Testis (tissue), 2 donors: Measurements from ENCODE around the gene ALKBH2.

ENCODE experiments used
- CTCF ChIP-seq, 3 experiments: fragments of 450-650 bp in 2 of 3; fragments of 200-600 bp in 1 of 3; sonication (generic) in 1 of 3; IDR thresholded peaks; one replicate each; pipeline ENCODE4 v1.5.1; 2016 to 2019; ENCODE audit warnings: antibody characterized with exemption in 3 of 3, mild to moderate bottlenecking in 2 of 3, moderate library complexity in 1 of 3
- POLR2A ChIP-seq: fragments of 450-650 bp; IDR thresholded peaks from one replicate; pipeline ENCODE4 v1.6.1; 2017; ENCODE audit warnings: antibody characterized with exemption, mild to moderate bottlenecking, moderate library complexity

- TF ChIP-seq POLR2A (no peak), CTCF (IDR thresholded peaks at IDR 0.05) (no peak)
These were observed 34.5 kb downstream of the ALKBH2 start for GRCh38 chr12:109058773-109059172.
